Activated CD8-positive, alpha-beta memory T cell treated with anti-CD3 and anti-CD28 coated beads, Interleukin-2, amount 10 ng/mL, durations not matched to agents 7 days and 5 days (primary cell): ENCODE data around the gene EVL. TPM values are rescaled to one million over a fixed set of nuclear protein-coding genes. Genes with fewer than 3 reads are reported as not detected.

Experiments
- ATAC-seq: fragments of 150-1000 bp; cut with Tn5 transposase; one replicate; pipeline ENCODE4 v1.10.0; 2021; ENCODE audit warnings: moderate library complexity
- CTCF ChIA-PET: fragments of 350-600 bp; sonication (Branson Sonifier 250); formaldehyde crosslinking; loops from one replicate; lab custom pipeline; 2021; ENCODE audit warnings: antibody characterized with exemption; lab: Charles Lee
- DNase-seq: peaks from one replicate; pipeline ENCODE4 v3.0.0-alpha.2; 2020
- H3K27ac Mint-ChIP-seq: one replicate; pipeline ENCODE4 v1.8.0; 2021; ENCODE audit warnings: mild to moderate bottlenecking, mixed read lengths
- H3K27me3 Mint-ChIP-seq: one replicate; pipeline ENCODE4 v1.8.0; 2021; ENCODE audit warnings: mixed read lengths
- H3K36me3 Mint-ChIP-seq: one replicate; pipeline ENCODE4 v1.8.0; 2021; ENCODE audit warnings: mild to moderate bottlenecking, mixed read lengths
- H3K4me1 Mint-ChIP-seq: one replicate; pipeline ENCODE4 v1.8.0; 2021; ENCODE audit warnings: mixed read lengths
- H3K4me3 Mint-ChIP-seq: one replicate; pipeline ENCODE4 v1.8.0; 2021; ENCODE audit warnings: mild to moderate bottlenecking, moderate library complexity, mixed read lengths
- H3K9me3 Mint-ChIP-seq: one replicate; pipeline ENCODE4 v1.8.0; 2022; ENCODE audit warnings: low read depth, mixed read lengths
- total RNA-seq, 2 experiments: library from RNA; stranded (reverse); gene quantifications; one replicate each; pipeline ENCODE4 v1.2.3, GENCODE V29; 2021

The EVL gene
- total RNA-seq, 2 experiments from 2014 or later, result 774 to 910 TPM

DNA sequence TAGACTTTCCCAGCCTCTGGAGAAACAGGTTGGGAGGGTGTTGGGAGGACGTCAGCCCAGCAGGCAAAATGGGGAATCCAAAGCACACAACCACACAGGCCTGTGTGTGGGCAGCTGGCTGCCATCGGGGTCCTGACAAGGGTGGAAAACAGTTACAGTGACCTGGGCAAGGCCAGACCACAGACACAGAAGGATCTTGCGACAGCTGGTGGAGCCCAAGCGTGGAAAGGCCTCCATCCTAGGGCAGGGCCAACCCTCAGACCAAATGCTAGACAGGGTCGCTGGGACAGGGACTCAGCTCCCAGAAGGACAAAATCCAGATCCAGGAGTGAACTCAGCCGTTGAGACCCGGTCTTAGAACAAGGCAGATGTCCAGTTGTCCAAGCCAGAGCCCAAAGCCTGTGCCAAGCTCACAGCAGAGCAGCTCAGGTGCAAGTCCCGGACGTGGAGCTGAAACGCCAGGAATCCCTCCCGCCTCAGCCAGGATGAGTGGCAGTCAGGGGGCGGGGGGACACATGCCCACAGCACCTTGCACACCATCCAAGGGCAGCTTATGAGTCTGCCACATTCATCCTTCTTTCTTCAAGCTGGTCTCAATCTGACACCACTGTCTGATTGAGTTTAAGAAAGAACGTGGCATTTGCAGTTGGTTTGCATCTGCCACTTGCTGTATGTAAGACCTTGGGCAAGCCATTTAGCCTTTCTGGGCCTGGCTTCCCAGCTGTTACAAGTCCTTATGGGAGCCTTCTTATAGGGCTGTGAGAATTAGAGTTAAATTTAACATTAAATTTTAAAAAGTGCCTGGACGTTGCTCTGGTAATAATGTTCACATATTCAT lies 56.6 kb downstream of the EVL start:
- H3K27ac Mint-ChIP-seq, result no peak overlapping the region
- no peak overlapping the region for H3K4me3 Mint-ChIP-seq
- H3K27me3 Mint-ChIP-seq, result no peaks in the 10 kb centered on the region
- CTCF ChIA-PET, result interaction anchor here (0.8 to 4.6 kb wide), 3 partner anchors 13 to 71 kb away, joined by 3 to 20 read pairs (median 3); no protein-coding TSS in a partner anchor
- no peak for DNase-seq
- ATAC-seq, result no peak
- peaks cover 38% of the 10 kb centered on the region for H3K36me3 Mint-ChIP-seq
- no peaks in the 10 kb centered on the region for H3K9me3 Mint-ChIP-seq
- H3K4me1 Mint-ChIP-seq, result peaks cover 3% of the 10 kb centered on the region

DNA sequence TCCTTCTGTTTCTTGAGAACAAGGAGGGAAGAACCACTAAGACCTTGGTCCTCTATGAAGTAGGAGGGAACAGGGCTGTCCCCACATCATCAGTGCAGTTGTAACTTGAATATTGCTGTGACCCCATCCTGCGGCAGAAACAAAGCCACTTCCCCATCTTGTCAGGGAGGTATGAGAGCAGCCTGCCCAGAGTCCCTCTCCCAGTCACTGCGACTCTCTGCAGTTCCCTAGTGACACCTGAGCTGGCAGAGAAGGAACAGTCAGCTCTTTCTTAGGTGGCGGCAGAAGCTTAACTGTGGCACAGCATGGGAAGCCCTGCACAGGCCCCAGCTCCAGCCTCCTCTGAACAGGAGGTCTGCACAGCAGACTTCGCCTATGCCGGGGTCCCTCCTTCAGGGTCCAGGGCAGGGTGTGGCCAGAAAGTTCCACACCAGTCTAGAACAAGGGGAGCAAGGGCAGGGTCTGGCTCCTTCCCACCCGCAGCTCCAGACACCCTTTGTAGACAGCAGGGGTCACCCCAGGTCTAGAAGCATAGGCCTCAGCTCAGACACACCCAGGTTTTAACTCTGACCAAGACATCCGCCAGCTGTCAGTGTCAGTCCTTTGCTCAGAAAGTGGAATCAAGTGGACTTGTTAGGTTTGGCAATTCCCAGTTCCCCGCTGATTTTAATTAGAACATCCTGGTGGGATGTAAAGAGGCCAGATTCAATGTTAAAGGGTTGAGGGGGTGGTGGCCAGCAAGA lies 57.4 kb downstream of the EVL start:
- peaks cover 44% of the 10 kb centered on the region for H3K36me3 Mint-ChIP-seq
- H3K27ac Mint-ChIP-seq, result peak overlapping the region; percentile 38
- H3K4me1 Mint-ChIP-seq, result peaks cover 3% of the 10 kb centered on the region
- H3K4me3 Mint-ChIP-seq, result no peak overlapping the region
- ATAC-seq (no peak), DNase-seq (no peak)
- CTCF ChIA-PET, result interaction anchor here (0.8 to 4.6 kb wide), 2 partner anchors 14 to 70 kb away, joined by 3 to 20 read pairs; no protein-coding TSS in a partner anchor
- no peaks in the 10 kb centered on the region for H3K9me3 Mint-ChIP-seq
- H3K27me3 Mint-ChIP-seq, result no peaks in the 10 kb centered on the region

DNA sequence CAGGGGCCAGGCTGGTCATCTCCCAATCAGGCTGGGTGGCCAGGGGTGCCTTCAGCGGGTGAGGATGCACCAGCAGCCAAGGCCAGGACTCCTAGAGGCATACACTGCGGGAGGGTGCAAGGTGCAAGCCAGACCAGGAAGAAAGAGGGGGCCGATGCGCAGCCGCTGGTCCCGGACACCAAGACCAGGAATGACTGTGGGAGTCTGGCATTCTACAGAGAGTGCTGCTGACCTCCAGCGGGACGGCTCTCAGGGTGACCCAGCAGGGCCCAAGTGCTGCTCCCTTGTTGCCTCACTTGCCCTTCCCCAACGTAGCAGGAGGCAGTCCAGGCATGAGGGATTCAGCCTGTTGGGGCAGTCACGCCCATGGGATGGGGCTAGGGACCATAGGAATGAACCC lies 58.4 kb downstream of the EVL start:
- no peaks in the 10 kb centered on the region for H3K9me3 Mint-ChIP-seq
- CTCF ChIA-PET, result no interaction called here
- H3K36me3 Mint-ChIP-seq, result peaks cover 43% of the 10 kb centered on the region
- no peaks in the 10 kb centered on the region for H3K27me3 Mint-ChIP-seq
- H3K27ac Mint-ChIP-seq, result no peak overlapping the region
- no peak for ATAC-seq
- H3K4me1 Mint-ChIP-seq, result peaks cover 3% of the 10 kb centered on the region
- DNase-seq, result no peak
- no peak overlapping the region for H3K4me3 Mint-ChIP-seq

DNA sequence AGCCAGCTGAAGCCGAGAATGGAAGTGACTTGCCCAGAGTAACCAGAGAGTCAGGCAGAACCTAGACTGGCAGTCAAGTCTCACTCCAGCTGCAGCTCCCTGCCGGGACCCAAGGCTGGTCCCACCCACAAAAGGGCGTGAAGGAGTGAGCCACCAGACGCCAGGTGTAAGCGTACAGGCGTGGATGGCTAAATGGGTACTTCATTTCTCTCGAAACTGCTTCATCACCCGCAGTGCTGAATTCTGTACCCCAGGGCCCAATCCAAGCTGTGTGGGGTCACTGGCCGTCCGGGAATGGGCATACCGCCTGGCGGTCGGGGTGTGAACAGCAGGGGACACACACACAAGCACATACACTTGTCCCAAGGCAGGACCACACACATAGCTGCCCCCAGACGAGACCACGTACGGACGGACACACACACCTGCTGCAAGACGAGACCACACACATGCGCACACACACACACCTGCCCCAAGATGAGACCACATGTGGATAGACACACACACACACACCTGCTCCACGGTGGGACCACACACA lies 59.4 kb downstream of the EVL start:
- CTCF ChIA-PET, result no interaction called here
- no peaks in the 10 kb centered on the region for H3K27me3 Mint-ChIP-seq
- DNase-seq (no peak), ATAC-seq (no peak)
- H3K9me3 Mint-ChIP-seq, result no peaks in the 10 kb centered on the region
- peaks cover 3% of the 10 kb centered on the region for H3K4me1 Mint-ChIP-seq
- no peak overlapping the region for H3K27ac Mint-ChIP-seq
- H3K4me3 Mint-ChIP-seq, result no peak overlapping the region
- H3K36me3 Mint-ChIP-seq, result peaks cover 50% of the 10 kb centered on the region

DNA sequence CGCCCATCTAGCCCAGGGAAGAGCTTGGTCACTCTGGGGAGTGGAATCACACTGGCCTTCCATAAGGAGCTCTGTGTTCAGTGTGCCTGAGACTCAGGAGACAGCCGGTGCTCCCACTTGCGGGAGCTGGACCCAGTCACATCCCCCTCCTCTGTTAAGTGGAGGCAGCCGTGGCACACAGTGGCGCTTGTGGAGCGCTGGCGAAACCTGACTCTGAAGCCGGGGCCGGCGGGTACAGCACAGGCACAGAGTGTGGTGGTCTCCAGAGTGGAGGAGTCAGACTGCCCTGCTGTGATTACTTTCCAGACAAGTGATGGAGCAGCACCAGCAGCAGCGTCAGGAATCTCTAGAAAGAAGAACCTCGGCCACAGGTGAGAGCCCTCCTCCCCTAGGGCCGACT lies 61.2 kb downstream of the EVL start:
- H3K36me3 Mint-ChIP-seq, result peaks cover 58% of the 10 kb centered on the region
- H3K27ac Mint-ChIP-seq, result no peak overlapping the region
- no peaks in the 10 kb centered on the region for H3K9me3 Mint-ChIP-seq
- no peaks in the 10 kb centered on the region for H3K4me1 Mint-ChIP-seq
- H3K4me3 Mint-ChIP-seq, result no peak overlapping the region
- H3K27me3 Mint-ChIP-seq, result no peaks in the 10 kb centered on the region
- DNase-seq (no peak), ATAC-seq (no peak)
- CTCF ChIA-PET, result interaction anchor here (1.4 kb wide), 1 partner anchor 67 kb away, joined by 5 read pairs; no protein-coding TSS in a partner anchor

DNA sequence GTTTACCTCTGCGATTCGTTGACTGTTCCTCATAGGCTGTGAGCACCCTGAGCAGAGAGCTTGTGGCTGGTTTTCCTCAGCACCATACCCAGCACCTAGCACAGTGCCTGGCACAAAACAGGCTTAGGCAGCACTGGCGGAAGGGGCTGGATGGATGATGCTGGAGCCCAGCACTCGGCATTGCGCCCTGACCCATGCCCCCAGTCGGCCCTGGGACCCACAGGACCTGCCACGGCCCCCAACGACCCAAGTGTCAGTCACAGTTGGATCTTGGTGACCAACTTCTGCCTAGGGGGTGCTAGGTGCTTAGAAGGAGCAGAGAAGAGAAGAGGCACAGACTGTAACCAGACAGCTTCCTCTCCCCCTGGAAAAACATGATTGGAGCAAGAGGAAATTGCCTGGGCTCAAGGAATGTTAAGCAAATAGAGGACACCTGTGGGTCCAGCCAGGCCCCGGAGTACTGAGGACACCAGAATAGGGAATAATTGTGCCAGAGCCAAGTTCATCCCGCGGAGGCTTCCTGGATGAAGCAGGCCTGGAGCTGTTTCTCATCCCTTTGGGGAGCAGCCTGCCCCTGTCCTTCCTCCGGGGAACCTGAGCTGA lies 62.7 kb downstream of the EVL start:
- no peak for DNase-seq
- Mint-ChIP-seq H3K36me3 (peaks cover 68% of the 10 kb centered on the region), H3K27ac (no peak overlapping the region), H3K9me3 (no peaks in the 10 kb centered on the region), H3K27me3 (no peaks in the 10 kb centered on the region), H3K4me3 (no peak overlapping the region), H3K4me1 (no peaks in the 10 kb centered on the region)
- CTCF ChIA-PET, result interaction anchor here (1.3 kb wide), 1 partner anchor 65 kb away, joined by 5 read pairs; no protein-coding TSS in a partner anchor
- ATAC-seq, result no peak

DNA sequence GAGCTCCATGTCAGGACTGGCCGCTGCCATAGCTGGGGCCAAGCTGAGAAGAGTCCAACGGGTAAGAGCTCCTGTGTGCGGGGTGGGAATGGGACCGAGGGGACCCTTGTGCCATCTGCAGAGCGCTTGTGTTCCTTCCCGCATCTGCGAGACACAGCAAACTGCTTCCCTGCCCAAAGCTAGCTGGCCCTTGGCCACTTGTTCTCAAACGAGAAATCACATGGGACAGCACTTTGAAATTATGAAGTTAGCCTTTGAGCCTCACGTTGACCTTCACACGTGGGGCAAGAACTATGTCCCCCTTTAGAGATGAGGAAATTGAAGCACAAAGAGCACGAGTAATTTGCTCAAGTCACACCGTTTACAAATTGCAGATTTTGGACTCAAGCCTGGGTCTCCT lies 63.5 kb downstream of the EVL start:
- Mint-ChIP-seq H3K4me1 (no peaks in the 10 kb centered on the region), H3K4me3 (no peak overlapping the region), H3K9me3 (no peaks in the 10 kb centered on the region), H3K27ac (no peak overlapping the region), H3K36me3 (peaks cover 67% of the 10 kb centered on the region), H3K27me3 (no peaks in the 10 kb centered on the region)
- ATAC-seq (no peak), DNase-seq (no peak)
- CTCF ChIA-PET, result interaction anchor here (1.3 kb wide), 1 partner anchor 64 kb away, joined by 5 read pairs; no protein-coding TSS in a partner anchor

DNA sequence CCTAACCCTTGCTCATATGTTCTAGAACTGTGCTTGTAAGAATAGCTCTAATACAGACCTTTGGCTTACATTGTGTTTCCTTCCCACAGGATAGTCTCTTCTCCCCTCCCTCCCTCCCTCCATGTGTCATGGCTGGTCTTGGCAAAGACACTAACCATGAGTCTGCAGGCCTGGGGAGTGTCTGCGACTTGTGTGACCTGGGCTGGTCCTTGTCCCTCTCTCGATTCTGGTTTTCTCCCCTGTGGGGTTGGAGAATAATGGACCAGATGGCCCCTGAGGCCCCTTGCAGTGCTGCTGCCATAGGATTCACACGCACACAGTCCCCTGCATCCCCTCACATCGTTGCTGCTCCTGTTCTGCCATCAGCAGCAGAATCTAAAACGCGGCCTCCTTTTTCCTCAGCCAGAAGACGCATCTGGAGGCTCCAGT lies 64.0 kb downstream of the EVL start:
- ATAC-seq (no peak), DNase-seq (no peak)
- Mint-ChIP-seq H3K36me3 (peaks cover 70% of the 10 kb centered on the region), H3K4me1 (no peaks in the 10 kb centered on the region), H3K27ac (no peak overlapping the region), H3K27me3 (no peaks in the 10 kb centered on the region), H3K4me3 (no peak overlapping the region), H3K9me3 (no peaks in the 10 kb centered on the region)
- CTCF ChIA-PET, result interaction anchor here (1.3 kb wide), 1 partner anchor 64 kb away, joined by 5 read pairs; no protein-coding TSS in a partner anchor

DNA sequence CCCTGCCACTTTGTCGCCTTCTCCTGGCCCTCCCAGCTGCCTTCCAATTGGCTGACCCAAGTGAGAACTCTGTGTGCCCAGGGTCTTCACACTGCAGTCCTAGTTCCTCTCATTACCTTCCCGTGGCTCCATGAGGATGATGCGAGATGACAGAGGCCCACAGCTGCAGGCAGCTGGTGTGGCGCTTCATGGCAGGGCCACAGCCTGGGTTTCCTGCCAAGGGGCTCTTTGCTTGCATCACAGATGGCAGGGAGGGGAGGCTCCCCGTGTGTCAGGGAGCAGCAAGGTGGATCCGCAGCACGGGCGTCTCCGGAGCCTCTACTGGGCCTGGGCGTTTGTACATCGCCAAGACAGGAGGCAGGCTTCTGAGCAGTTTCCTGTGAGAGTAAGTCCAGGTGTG lies 65.3 kb downstream of the EVL start:
- no peak for DNase-seq
- Mint-ChIP-seq H3K4me3 (no peak overlapping the region), H3K4me1 (no peaks in the 10 kb centered on the region), H3K36me3 (peaks cover 70% of the 10 kb centered on the region), H3K27me3 (no peaks in the 10 kb centered on the region), H3K27ac (no peak overlapping the region), H3K9me3 (no peaks in the 10 kb centered on the region)
- ATAC-seq, result no peak
- CTCF ChIA-PET, result no interaction called here

DNA sequence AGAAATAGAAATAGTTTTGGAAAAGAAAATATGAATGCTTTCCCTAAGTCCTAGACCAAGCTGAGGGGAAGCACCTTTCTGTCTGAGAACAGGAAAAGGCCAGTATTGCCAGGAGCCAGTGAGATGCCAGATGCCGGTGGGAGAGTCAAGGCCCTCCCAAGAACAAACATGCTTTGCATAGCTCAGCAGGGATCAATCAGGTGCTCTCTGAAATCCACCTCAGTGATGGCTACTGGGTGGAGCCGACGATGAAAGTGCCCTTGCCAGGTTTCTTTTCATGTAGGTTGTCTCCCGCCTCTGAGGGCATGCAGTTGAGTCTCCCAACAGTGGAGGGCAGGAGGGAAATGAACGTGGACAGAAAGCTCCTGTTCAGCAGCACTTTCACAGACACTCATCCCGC lies 66.0 kb downstream of the EVL start:
- ATAC-seq, result no peak
- CTCF ChIA-PET, result interaction anchor here (1.0 kb wide), 1 partner anchor 62 kb away, joined by 4 read pairs; no protein-coding TSS in a partner anchor
- peaks cover 68% of the 10 kb centered on the region for H3K36me3 Mint-ChIP-seq

DNA sequence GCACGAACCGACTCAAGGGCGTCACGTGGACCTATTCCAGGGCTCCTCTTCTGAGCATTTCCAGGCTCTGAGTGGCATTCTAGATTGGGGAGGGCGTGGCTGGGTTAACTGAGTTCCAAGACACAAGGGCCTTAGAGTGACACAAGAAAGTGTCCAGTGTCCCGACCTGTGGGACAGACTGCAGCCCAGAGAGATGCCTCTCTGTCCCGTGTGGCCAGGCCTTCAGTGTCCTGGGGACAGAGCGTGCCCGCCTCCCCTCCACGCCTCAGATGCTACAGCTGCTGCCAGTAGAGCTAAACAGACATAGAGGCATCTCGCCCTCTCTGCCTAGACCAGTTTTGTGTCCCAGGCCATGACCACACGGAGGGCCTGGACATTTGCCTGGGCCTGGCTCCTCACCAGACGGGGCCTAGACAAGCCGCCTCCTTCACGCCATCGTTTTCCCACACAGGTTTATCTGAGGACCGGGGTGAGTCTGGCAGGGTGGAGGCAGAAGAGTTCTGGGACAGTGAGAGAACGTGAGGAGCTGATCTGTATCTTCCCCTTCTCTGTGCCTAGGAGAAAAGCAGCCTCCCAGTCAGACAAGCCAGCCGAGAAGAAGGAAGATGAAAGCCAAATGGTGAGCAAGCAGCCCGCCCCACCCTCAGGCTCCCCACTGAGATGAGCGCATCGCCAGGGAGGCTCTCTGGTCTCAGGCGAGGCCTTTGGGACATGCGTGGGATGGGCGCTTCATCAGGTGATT lies 67.1 kb downstream of the EVL start:
- H3K4me3 Mint-ChIP-seq, result no peak overlapping the region
- no peaks in the 10 kb centered on the region for H3K4me1 Mint-ChIP-seq
- CTCF ChIA-PET, result interaction anchor here (1.0 kb wide), 1 partner anchor 61 kb away, joined by 4 read pairs; no protein-coding TSS in a partner anchor
- ATAC-seq (no peak), DNase-seq (no peak)
- H3K27me3 Mint-ChIP-seq, result no peaks in the 10 kb centered on the region
- H3K36me3 Mint-ChIP-seq, result peaks cover 68% of the 10 kb centered on the region
- no peak overlapping the region for H3K27ac Mint-ChIP-seq
- H3K9me3 Mint-ChIP-seq, result no peaks in the 10 kb centered on the region

More for the DNA sequence above, 66.0 kb downstream of the EVL start:
- Mint-ChIP-seq H3K9me3 (no peaks in the 10 kb centered on the region), H3K27me3 (no peaks in the 10 kb centered on the region), H3K4me1 (no peaks in the 10 kb centered on the region), H3K27ac (no peak overlapping the region), H3K4me3 (no peak overlapping the region)
- DNase-seq, result no peak

DNA sequence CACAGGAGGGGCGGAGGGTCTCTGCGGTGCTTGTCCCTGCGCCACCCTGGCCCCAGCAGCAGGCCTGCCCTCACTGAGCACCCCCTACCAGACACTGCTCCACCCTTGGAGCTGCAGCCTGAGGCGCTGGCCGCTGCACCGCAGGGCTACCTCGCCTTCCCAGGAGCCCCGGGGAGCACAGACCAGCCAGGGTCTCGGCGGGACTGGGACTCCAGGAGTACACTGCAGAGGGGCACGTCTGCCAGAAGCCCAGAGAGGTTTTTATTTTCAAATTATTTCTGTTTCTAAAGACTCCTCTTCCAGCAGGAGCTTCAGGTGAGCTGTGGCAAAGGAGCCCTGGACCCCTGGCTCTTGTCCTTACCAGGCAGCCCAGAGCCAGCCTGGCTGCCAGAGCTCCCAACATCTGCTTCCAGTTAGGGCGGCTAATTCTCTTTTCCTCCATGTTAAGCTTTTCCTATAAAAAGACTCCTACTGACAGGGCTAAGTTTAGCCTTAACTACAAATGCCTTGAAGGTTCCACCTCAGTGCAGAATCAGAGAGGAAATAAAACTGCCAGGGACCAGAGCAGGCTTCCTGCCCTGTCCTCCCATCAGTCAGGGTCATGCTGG lies 67.8 kb downstream of the EVL start:
- Mint-ChIP-seq H3K4me1 (no peaks in the 10 kb centered on the region), H3K9me3 (no peaks in the 10 kb centered on the region), H3K4me3 (no peak overlapping the region), H3K36me3 (peaks cover 70% of the 10 kb centered on the region), H3K27ac (no peak overlapping the region), H3K27me3 (no peaks in the 10 kb centered on the region)
- ATAC-seq (no peak), DNase-seq (no peak)
- CTCF ChIA-PET, result no interaction called here
